GM20431 (cell line): ENCODE results near the gene SDC1.

Source experiments
- in situ Hi-C: fragments of 300-500 bp; cut with MseI, MboI; formaldehyde crosslinking; loops from one replicate; pipeline ENCODE4 v1.15.0; 2020; ENCODE audit warnings: low sequenced_read_pairs; ENCODE audit not compliant: unreplicated experiment

Gene SDC1

DNA sequence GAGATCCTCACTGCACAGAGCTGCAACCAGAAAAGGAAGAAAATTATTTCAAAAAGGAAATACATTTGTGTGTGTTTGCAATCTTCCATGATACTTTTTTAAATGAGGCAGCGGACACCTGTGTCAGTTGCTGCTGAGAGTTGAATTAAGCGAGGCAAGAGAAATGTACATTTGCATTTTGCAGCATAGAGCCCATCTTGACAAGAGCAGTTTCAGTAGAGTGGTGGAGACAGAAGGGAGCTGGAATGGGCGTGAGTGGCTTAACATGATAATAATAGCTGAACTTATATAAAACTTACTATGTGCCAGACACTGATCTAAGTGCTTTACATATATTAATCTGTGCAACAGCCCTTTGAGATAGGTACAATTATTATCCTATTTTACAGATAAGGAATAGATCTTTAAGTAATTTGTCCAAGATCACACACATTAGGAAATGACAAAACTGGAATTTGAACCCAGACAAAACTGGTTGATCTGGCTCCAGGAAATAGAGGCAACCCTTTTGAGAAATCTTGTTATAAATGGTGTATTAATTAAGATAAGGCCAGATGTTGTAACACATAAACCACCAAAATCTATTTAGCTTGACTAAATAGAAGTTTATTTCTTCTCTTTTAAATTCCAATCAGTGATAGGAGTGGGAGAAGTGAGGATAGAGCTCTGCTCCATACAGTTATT, 68.7 kb downstream of the SDC1 start:
- in situ Hi-C loops: no loop called here

- in situ Hi-C loops: no loop called here
Measured at GRCh38 chr2:20153131-20153851, 71.6 kb downstream of the SDC1 start.

DNA sequence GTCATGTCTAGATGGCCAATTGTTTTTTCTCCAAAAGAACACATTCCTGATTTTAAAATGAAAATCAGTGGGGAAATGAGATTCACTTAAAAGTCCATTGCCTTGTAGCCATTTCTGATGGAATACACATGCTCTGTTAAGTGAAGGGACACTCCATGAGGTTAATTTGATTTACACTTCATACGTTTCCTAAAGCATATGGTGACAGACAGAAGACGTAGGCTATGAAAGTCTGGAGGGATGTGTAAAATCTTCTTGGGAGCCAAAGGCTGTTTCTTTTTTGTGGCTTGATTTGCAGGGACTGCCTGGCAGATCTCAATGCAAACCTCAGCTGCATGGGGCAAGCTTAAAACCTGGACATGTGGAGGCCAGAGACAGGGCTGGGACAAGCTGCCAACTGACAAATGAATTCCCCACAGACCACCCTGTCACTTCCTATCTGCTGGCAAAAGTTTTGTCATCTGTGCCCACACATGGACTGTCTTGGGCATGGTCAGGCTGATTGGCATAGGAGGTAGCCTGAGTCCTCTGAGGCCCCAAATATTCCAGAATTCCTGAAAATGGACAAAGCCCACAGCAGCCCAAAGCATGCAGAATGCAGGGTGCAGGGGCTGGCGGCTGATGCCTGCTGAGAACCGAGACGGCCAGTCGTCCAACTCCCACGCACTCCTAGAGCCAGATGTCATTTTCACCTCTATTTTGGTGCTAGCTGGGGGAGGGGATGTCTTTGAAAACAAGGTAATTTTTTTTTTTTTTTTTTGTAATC, 73.9 kb downstream of the SDC1 start:
- in situ Hi-C loops: no loop called here
